ENCODE results near the gene B3GALNT1.

- TF ChIP-seq POLR2AphosphoS5 (IDR thresholded peaks at IDR 0.05; ENCODE audit: low read depth, low read length) (no peak), POLR2A (IDR thresholded peaks at IDR 0.05; ENCODE audit: low read depth, low read length) (no peak)
These were observed 22.0 kb downstream of the B3GALNT1 start for GRCh38 chr3:161083131-161083530.

All from GM12892 (cell line).